GM12801 (cell line): ENCODE data around the gene KLHDC3.

Experiments used
- CTCF ChIP-seq: IDR thresholded peaks from one replicate; pipeline ENCODE4 v1.5.1; 2011; ENCODE audit warnings: control low read depth; ENCODE audit not compliant: insufficient read length; ENCODE audit errors: extremely low read depth

The KLHDC3 gene

GRCh38 chr6:43043310-43043709, 29.3 kb downstream of the KLHDC3 start:
- no peak for TF ChIP-seq CTCF

GRCh38 chr6:43045371-43045930, 31.4 kb downstream of the KLHDC3 start:
- no peak for TF ChIP-seq CTCF

GRCh38 chr6:43047998-43048397, 33.9 kb downstream of the KLHDC3 start:
- TF ChIP-seq CTCF, result no peak

- TF ChIP-seq CTCF, result no peak
Observed at GRCh38 chr6:43050981-43051380, 36.9 kb downstream of the KLHDC3 start.

GRCh38 chr6:43052225-43052841, 38.3 kb downstream of the KLHDC3 start:
- no peak for TF ChIP-seq CTCF

GRCh38 chr6:43052842-43053544, 38.9 kb downstream of the KLHDC3 start:
- no peak for TF ChIP-seq CTCF

GRCh38 chr6:43053545-43054205, 39.6 kb downstream of the KLHDC3 start, which contains the start of gene CUL7:
Gene CUL7, minus strand, starts transcription at chr6:43053851. Its CDS starts 1,063 bp downstream, at chr6:43052788.
- no peak for TF ChIP-seq CTCF
